OCI-LY3 (cell line): ENCODE measurements around the gene PRDM2.
"Not testable (repeated sequence)": the region's sequence is repeated elsewhere in the genome, so short reads cannot be mapped to it uniquely, and the experiment has no call there.

ENCODE experiments used
- H2AFZ ChIP-seq: fragments of 200-600, 300-600 bp; shearing (Covaris generic); 2 replicates; pipeline ENCODE4 v1.6.0; 2014; ENCODE audit warnings: antibody characterized with exemption, low read depth, low read length
- H3K27ac ChIP-seq: fragments of 200-600, 300-600 bp; sonication (generic); 2 replicates; pipeline ENCODE4 v1.5.1; 2014; ENCODE audit warnings: mild to moderate bottlenecking, low read length, moderate library complexity, mixed read lengths
- H3K27me3 ChIP-seq: fragments of 200-600, 300-600 bp; sonication (generic); 2 replicates; pipeline ENCODE4 v1.6.1; 2014; ENCODE audit warnings: low read depth, low read length, mixed read lengths
- H3K36me3 ChIP-seq: fragments of 200-600, 300-600 bp; sonication (generic); replicated peaks from 2 replicates; pipeline ENCODE3; 2014; ENCODE audit warnings: low read depth, low read length, mixed read lengths
- H3K4me1 ChIP-seq: fragments of 300-600, 200-600 bp; sonication (generic); 2 replicates; pipeline ENCODE4 v1.6.1; 2014; ENCODE audit warnings: low read length, mixed read lengths
- H3K4me2 ChIP-seq: fragments of 200-600, 300-600 bp; sonication (generic); 2 replicates; pipeline ENCODE4 v1.6.1; 2014; ENCODE audit warnings: low read length, mixed read lengths
- H3K4me3 ChIP-seq: fragments of 300-600, 200-600 bp; sonication (generic); 2 replicates; pipeline ENCODE4 v1.5.1; 2014; ENCODE audit warnings: antibody characterized with exemption, mild to moderate bottlenecking, low read length, moderate library complexity
- H3K79me2 ChIP-seq: fragments of 300-600, 200-600 bp; shearing (Covaris generic); 2 replicates; pipeline ENCODE4 v1.6.1; 2014; ENCODE audit warnings: mild to moderate bottlenecking, low read length, mixed read lengths
- H3K9ac ChIP-seq: fragments of 300-600, 200-600 bp; shearing (Covaris generic); 2 replicates; pipeline ENCODE4 v1.6.0; 2014; ENCODE audit warnings: mild to moderate bottlenecking, low read length, moderate library complexity
- H3K9me3 ChIP-seq: fragments of 200-600, 300-600 bp; shearing (Covaris generic); 2 replicates; pipeline ENCODE4 v1.6.1; 2014; ENCODE audit warnings: low read length, mixed read lengths; ENCODE audit not compliant: insufficient read depth
- H4K20me1 ChIP-seq: fragments of 200-600, 300-600 bp; sonication (generic); 2 replicates; pipeline ENCODE4 v1.6.1; 2016; ENCODE audit warnings: low read length, mixed read lengths; ENCODE audit not compliant: insufficient read depth
- EZH2phosphoT487 ChIP-seq: fragments of 200-600 bp; shearing (Covaris generic); IDR thresholded peaks from 2 replicates; pipeline ENCODE4 v1.6.1; 2018; ENCODE audit warnings: antibody characterized with exemption, mixed run types, low read depth
- TF ChIP-seq, protein P1 (sequence below): fragments of 200-600, 300-600 bp; sonication (generic); IDR thresholded peaks from 2 replicates; pipeline ENCODE4 v1.5.1; 2014; ENCODE audit warnings: antibody characterized with exemption, low read length, low read depth

Gene PRDM2

DNA sequence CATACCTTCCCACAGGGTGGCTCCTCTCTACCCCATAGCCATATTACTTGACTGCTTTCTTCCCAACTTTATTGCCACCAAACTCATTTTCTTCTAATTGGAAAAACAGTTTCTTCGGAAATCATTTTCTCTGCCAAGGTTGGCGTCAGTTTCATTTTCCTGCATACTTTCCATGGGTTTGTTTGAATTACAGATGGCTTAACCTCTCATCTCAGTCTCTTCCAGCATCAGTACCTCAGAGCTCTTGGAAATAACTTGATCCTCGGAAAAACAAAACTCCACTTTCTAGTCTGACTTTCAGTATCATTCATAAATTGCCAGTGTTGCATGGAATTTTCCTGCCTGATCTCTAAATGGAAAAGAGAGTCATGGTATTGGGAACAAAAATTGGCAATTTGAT is 20.3 kb upstream of the PRDM2 start:
- H3K9ac ChIP-seq: no peak overlapping the region
- no peaks in the 10 kb centered on the region for H4K20me1 ChIP-seq
- no peaks in the 10 kb centered on the region for H3K36me3 ChIP-seq
- no peaks in the 10 kb centered on the region for H3K27me3 ChIP-seq
- TF ChIP-seq, protein P1, sequence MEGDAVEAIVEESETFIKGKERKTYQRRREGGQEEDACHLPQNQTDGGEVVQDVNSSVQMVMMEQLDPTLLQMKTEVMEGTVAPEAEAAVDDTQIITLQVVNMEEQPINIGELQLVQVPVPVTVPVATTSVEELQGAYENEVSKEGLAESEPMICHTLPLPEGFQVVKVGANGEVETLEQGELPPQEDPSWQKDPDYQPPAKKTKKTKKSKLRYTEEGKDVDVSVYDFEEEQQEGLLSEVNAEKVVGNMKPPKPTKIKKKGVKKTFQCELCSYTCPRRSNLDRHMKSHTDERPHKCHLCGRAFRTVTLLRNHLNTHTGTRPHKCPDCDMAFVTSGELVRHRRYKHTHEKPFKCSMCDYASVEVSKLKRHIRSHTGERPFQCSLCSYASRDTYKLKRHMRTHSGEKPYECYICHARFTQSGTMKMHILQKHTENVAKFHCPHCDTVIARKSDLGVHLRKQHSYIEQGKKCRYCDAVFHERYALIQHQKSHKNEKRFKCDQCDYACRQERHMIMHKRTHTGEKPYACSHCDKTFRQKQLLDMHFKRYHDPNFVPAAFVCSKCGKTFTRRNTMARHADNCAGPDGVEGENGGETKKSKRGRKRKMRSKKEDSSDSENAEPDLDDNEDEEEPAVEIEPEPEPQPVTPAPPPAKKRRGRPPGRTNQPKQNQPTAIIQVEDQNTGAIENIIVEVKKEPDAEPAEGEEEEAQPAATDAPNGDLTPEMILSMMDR: no peak
- TF ChIP-seq EZH2phosphoT487: no peak
- no peaks in the 10 kb centered on the region for H3K9me3 ChIP-seq
- H3K27ac ChIP-seq: no peak overlapping the region
- H3K4me2 ChIP-seq: no peak overlapping the region
- H2AFZ ChIP-seq: no peak overlapping the region
- no peak overlapping the region for H3K4me3 ChIP-seq
- no peaks in the 10 kb centered on the region for H3K4me1 ChIP-seq
- no peaks in the 10 kb centered on the region for H3K79me2 ChIP-seq

DNA sequence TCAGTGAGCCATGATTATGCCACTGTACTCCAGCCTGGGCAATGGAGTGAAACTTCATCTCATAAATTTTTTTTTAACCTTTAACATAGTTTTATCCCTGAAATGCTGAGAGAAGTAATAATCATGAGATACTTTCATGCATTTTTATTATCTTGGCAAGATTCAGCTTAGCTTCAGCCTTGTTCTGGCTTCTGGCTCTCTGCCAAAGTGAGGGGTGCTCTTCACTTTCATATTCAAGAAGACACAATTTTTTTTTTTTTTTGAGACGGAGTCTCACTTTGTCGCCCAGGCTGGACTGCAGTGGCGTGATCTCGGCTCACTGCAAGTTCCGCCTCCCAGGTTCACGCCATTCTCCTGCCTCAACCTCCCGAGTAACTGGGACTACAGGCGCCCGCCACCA is 19.4 kb upstream of the PRDM2 start:
- not testable (repeated sequence) for H3K4me3 ChIP-seq, H3K4me2 ChIP-seq, H3K27ac ChIP-seq, H3K4me1 ChIP-seq, H2AFZ ChIP-seq, H3K9me3 ChIP-seq, H4K20me1 ChIP-seq, H3K36me3 ChIP-seq, H3K79me2 ChIP-seq, H3K9ac ChIP-seq, H3K27me3 ChIP-seq

DNA sequence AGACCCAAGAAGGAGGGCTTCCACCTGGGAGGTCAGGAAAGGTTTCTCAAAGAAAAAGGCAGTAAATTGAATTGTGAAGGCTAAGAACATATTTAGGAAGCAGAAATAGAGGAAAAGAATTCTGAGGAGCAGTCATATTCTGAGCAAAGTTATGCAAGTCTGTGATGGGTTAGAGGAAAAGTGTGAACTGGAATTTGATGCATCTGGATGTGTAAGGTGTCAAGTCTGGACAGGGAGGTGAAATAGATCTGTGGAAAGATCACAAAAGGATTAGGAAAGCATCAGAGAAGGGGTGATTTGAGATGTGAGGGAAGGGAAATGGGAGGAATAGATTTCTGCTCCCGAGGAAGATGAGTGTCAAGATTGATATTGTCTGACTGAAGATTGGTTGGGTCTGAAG is 18.1 kb upstream of the PRDM2 start:
- TF ChIP-seq, protein P1: no peak
- TF ChIP-seq EZH2phosphoT487: no peak
- Histone ChIP-seq H3K4me3 (no peak overlapping the region), H3K9ac (no peak overlapping the region), H3K27ac (no peak overlapping the region), H3K27me3 (no peaks in the 10 kb centered on the region), H3K79me2 (no peaks in the 10 kb centered on the region), H2AFZ (no peak overlapping the region), H3K36me3 (no peaks in the 10 kb centered on the region), H4K20me1 (no peaks in the 10 kb centered on the region), H3K4me2 (no peak overlapping the region), H3K9me3 (no peaks in the 10 kb centered on the region), H3K4me1 (no peaks in the 10 kb centered on the region)

DNA sequence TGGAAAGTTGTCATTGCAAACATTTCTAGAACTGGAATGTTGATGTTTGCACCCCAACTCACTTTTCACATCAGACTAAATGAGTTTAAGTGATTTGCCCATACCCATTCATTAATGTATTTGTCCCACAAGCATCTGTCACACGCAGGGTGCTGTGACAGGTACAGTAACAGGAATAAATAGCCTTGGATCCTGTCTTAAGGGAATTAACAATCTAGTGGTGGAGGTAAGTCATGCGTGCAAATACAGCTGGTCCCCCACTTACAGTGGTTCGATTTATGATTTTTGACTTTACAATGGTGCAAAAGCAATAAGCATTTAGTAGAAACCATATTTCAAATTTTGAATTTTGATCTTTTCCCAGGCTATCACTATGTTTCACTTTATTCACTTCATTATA is 17.5 kb upstream of the PRDM2 start:
- no peak overlapping the region for H2AFZ ChIP-seq
- TF ChIP-seq EZH2phosphoT487: no peak
- TF ChIP-seq, protein P1: no peak
- H3K4me2 ChIP-seq: no peak overlapping the region
- no peak overlapping the region for H3K4me3 ChIP-seq
- H3K36me3 ChIP-seq: no peaks in the 10 kb centered on the region
- H3K27ac ChIP-seq: no peak overlapping the region
- no peaks in the 10 kb centered on the region for H4K20me1 ChIP-seq
- no peaks in the 10 kb centered on the region for H3K79me2 ChIP-seq
- H3K9ac ChIP-seq: no peak overlapping the region
- no peaks in the 10 kb centered on the region for H3K27me3 ChIP-seq
- H3K9me3 ChIP-seq: no peaks in the 10 kb centered on the region
- no peaks in the 10 kb centered on the region for H3K4me1 ChIP-seq

DNA sequence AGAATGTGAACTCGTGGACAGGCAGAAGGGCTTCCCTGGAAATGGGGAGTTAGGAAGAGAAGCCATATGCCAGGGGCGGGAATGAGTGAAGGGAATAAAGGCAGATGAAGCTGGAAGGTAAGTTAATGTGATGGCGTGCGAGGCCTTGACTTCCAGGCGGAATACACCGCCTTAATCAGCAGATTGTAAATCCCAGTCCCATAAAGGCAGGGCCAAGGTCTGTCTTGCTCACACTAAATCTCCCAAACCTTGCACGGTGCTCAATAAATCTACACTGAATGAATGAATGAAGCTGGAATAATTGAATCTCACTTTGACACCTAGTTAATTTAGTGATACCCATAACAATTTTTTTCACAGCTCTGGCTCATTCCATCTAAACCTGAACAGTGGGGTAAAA is 16.8 kb upstream of the PRDM2 start:
- H3K27me3 ChIP-seq: no peaks in the 10 kb centered on the region
- H3K4me1 ChIP-seq: no peaks in the 10 kb centered on the region
- no peak overlapping the region for H2AFZ ChIP-seq
- H3K27ac ChIP-seq: no peak overlapping the region
- no peaks in the 10 kb centered on the region for H3K36me3 ChIP-seq
- H3K9me3 ChIP-seq: no peaks in the 10 kb centered on the region
- no peak overlapping the region for H3K4me2 ChIP-seq
- no peak overlapping the region for H3K9ac ChIP-seq
- TF ChIP-seq, protein P1: no peak
- no peak for TF ChIP-seq EZH2phosphoT487
- no peak overlapping the region for H3K4me3 ChIP-seq
- H4K20me1 ChIP-seq: no peaks in the 10 kb centered on the region
- H3K79me2 ChIP-seq: no peaks in the 10 kb centered on the region
